Neural progenitor cell (in vitro differentiated cells): ENCODE measurements around the gene SMCO3.

ENCODE experiments used
- EZH2 ChIP-seq: fragments of 200-600 bp; sonication (generic); IDR thresholded peaks from 2 replicates; pipeline ENCODE4 v1.6.1; 2017; ENCODE audit warnings: antibody characterized with exemption, mild to moderate bottlenecking, moderate library complexity
- EZH2phosphoT487 ChIP-seq: fragments of 200-600 bp; sonication (generic); IDR thresholded peaks from 2 replicates; pipeline ENCODE4 v1.6.1; 2017; ENCODE audit warnings: antibody characterized with exemption
- TF ChIP-seq, protein P1 (sequence below): fragments of 200-600 bp; sonication (generic); IDR thresholded peaks from 2 replicates; pipeline ENCODE4 v1.5.1; 2017; ENCODE audit warnings: antibody characterized with exemption, mild to moderate bottlenecking

DNA sequence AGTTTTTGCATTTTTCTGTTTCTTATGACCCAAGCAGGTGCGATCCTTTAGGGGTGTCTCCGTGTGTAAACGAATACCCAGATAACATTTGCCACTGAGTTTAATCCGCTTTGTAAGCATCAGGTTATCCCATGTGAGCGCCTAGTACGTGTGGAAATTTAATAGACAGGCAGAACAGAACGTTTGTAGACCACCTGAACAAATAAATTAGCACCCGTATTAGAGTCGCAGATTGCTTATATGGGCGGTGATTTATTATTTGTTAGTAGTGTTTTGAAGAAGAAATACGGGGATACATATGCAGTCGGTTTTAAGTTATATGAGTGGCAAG lies 10.2 kb downstream of the SMCO3 start:
- TF ChIP-seq EZH2phosphoT487 (no peak), EZH2 (no peak)
- TF ChIP-seq, protein P1, sequence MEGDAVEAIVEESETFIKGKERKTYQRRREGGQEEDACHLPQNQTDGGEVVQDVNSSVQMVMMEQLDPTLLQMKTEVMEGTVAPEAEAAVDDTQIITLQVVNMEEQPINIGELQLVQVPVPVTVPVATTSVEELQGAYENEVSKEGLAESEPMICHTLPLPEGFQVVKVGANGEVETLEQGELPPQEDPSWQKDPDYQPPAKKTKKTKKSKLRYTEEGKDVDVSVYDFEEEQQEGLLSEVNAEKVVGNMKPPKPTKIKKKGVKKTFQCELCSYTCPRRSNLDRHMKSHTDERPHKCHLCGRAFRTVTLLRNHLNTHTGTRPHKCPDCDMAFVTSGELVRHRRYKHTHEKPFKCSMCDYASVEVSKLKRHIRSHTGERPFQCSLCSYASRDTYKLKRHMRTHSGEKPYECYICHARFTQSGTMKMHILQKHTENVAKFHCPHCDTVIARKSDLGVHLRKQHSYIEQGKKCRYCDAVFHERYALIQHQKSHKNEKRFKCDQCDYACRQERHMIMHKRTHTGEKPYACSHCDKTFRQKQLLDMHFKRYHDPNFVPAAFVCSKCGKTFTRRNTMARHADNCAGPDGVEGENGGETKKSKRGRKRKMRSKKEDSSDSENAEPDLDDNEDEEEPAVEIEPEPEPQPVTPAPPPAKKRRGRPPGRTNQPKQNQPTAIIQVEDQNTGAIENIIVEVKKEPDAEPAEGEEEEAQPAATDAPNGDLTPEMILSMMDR = no peak
